GM23338 (cell line): ENCODE results near the gene GNB4. TPM values are rescaled to one million over a fixed set of nuclear protein-coding genes. Genes with fewer than 3 reads are reported as not detected.

Source experiments
- ATAC-seq: fragments of 200-7000 bp; cut with Tn5 transposase; 3 replicates; pipeline ENCODE4 v1.9.1; 2020
- DNase-seq: peaks from one replicate; pipeline ENCODE4 v3.0.0-alpha.2; 2015; ENCODE audit warnings: low spot score
- H2AFZ ChIP-seq: fragments of 200-600 bp; sonication (generic); 2 replicates; pipeline ENCODE4 v1.8.0; 2016; ENCODE audit warnings: antibody characterized with exemption, mild to moderate bottlenecking, moderate library complexity
- H3F3A ChIP-seq: fragments of 200-600 bp; sonication (generic); replicated peaks from 2 replicates; pipeline ENCODE4 v1.8.0; 2017; ENCODE audit warnings: antibody characterized with exemption, mixed run types, low read depth
- H3K27ac ChIP-seq: fragments of 200-600 bp; sonication (generic); 2 replicates; pipeline ENCODE4 v1.6.1; 2016; ENCODE audit warnings: low read depth
- H3K27me3 ChIP-seq: fragments of 200-600 bp; sonication (generic); 2 replicates; pipeline ENCODE4 v1.8.0; 2016; ENCODE audit warnings: mild to moderate bottlenecking, mixed run types, moderate library complexity; ENCODE audit not compliant: insufficient read depth
- H3K36me3 ChIP-seq: fragments of 200-600 bp; sonication (generic); 2 replicates; pipeline ENCODE4 v1.8.0; 2016; ENCODE audit warnings: mild to moderate bottlenecking; ENCODE audit not compliant: insufficient read depth
- H3K4me1 ChIP-seq: fragments of 200-600 bp; sonication (generic); 2 replicates; pipeline ENCODE4 v1.8.0; 2016; ENCODE audit warnings: mild to moderate bottlenecking, moderate library complexity; ENCODE audit not compliant: insufficient read depth
- H3K4me2 ChIP-seq: fragments of 200-600 bp; sonication (generic); 2 replicates; pipeline ENCODE4 v1.7.1; 2017; ENCODE audit warnings: mixed run types
- H3K4me3 ChIP-seq: fragments of 200-600 bp; sonication (generic); 2 replicates; pipeline ENCODE4 v1.6.1; 2016; ENCODE audit warnings: mixed run types
- H3K79me2 ChIP-seq: fragments of 200-600 bp; sonication (generic); replicated peaks from 2 replicates; pipeline ENCODE4 v1.8.0; 2017; ENCODE audit warnings: mild to moderate bottlenecking; ENCODE audit not compliant: insufficient read depth
- H3K9me2 ChIP-seq: fragments of 200-600 bp; sonication (generic); 2 replicates; pipeline ENCODE4 v1.8.0; 2017; ENCODE audit not compliant: insufficient read depth
- H4K20me1 ChIP-seq: fragments of 200-600 bp; sonication (generic); replicated peaks from 2 replicates; pipeline ENCODE4 v1.8.0; 2017; ENCODE audit warnings: mild to moderate bottlenecking; ENCODE audit not compliant: insufficient read depth
- H3K27ac Mint-ChIP-seq: 2 replicates; pipeline ENCODE4 v1.8.0; 2020; ENCODE audit warnings: inconsistent platforms, mild to moderate bottlenecking, moderate library complexity, mixed read lengths
- H3K27me3 Mint-ChIP-seq: 3 replicates; pipeline ENCODE4 v1.8.0; 2022; ENCODE audit warnings: low read depth, mild to moderate bottlenecking, moderate library complexity, mixed read lengths, inconsistent platforms; ENCODE audit not compliant: insufficient read depth, poor library complexity
- H3K36me3 Mint-ChIP-seq: 3 replicates; pipeline ENCODE4 v1.8.0; 2021; ENCODE audit warnings: low read depth, mild to moderate bottlenecking, inconsistent platforms, moderate library complexity, mixed read lengths
- H3K4me1 Mint-ChIP-seq: 3 replicates; pipeline ENCODE4 v1.8.0; 2020; ENCODE audit warnings: mild to moderate bottlenecking, inconsistent platforms, mixed read lengths
- H3K4me3 Mint-ChIP-seq: 3 replicates; pipeline ENCODE4 v1.8.0; 2021; ENCODE audit warnings: moderate library complexity, mild to moderate bottlenecking, inconsistent platforms, mixed read lengths
- H3K9me3 Mint-ChIP-seq: 3 replicates; pipeline ENCODE4 v1.8.0; 2020; ENCODE audit warnings: moderate library complexity, mild to moderate bottlenecking, inconsistent platforms, mixed read lengths
- CREB1 ChIP-seq: fragments of 250-450 bp; sonication (Bioruptor Pico); IDR thresholded peaks from 2 replicates; pipeline ENCODE4 v1.5.0; 2020; ENCODE audit warnings: low read depth, mild to moderate bottlenecking, moderate library complexity
- CTCF ChIP-seq, 2 experiments: fragments of 200-600 bp in 1 of 2; sonication (generic) in 1 of 2; conservative IDR thresholded peaks; 2 replicates each; pipeline versions ENCODE4 v1.5.1 to v1.6.1; 2016 to 2017; ENCODE audit warnings: antibody characterized with exemption in 2 of 2, low read depth in 2 of 2, mild to moderate bottlenecking in 2 of 2, moderate library complexity in 1 of 2
- EZH2phosphoT487 ChIP-seq: fragments of 200-600 bp; sonication (generic); IDR thresholded peaks from one replicate; pipeline ENCODE4 v1.8.1; 2018; ENCODE audit warnings: antibody characterized with exemption; ENCODE audit not compliant: unreplicated experiment
- JUNB ChIP-seq: IDR thresholded peaks from one replicate; pipeline ENCODE4 v1.6.1; 2016; ENCODE audit warnings: antibody characterized with exemption; ENCODE audit not compliant: unreplicated experiment
- NANOG ChIP-seq: IDR thresholded peaks from 2 replicates; pipeline ENCODE4 v1.6.1; 2016; ENCODE audit warnings: antibody characterized with exemption, borderline replicate concordance
- POLR2AphosphoS5 ChIP-seq: IDR thresholded peaks from 2 replicates; pipeline ENCODE4 v1.6.1; 2016; ENCODE audit warnings: antibody characterized with exemption, low read depth
- REST ChIP-seq: IDR thresholded peaks from one replicate; pipeline ENCODE4 v1.6.1; 2018; ENCODE audit warnings: antibody characterized with exemption; ENCODE audit not compliant: unreplicated experiment
- ZNF114 ChIP-seq: fragments of 250-450 bp; sonication (Bioruptor Pico); IDR thresholded peaks from 2 replicates; pipeline ENCODE4 v1.5.0; 2020; ENCODE audit warnings: mild to moderate bottlenecking, moderate library complexity
- ZNF331 ChIP-seq: fragments of 250-450 bp; sonication (Bioruptor Pico); IDR thresholded peaks from 2 replicates; pipeline ENCODE4 v1.5.0; 2020; ENCODE audit warnings: low read depth, mild to moderate bottlenecking, moderate library complexity
- ZNF462 ChIP-seq: fragments of 250-450 bp; sonication (Bioruptor Pico); IDR thresholded peaks from 2 replicates; pipeline ENCODE4 v1.5.0; 2020; ENCODE audit warnings: mild to moderate bottlenecking, moderate library complexity
- polyA plus RNA-seq: library from polyadenylated mRNA; unstranded; fragments of >200 nt; fragmentation: Nextera tagmentation; extraction: Ambion mirVana; gene quantifications from 2 replicates; pipeline ENCODE4 v1.2.1, GENCODE V29; 2016
- total RNA-seq: library from RNA; depleted of rRNA; stranded (reverse); fragments of >200 nt; shearing (Covaris generic); gene quantifications from 2 replicates; pipeline ENCODE4 v1.2.3, GENCODE V29; 2014

GNB4 gene
- total and polyA plus RNA-seq, 2 experiments from 2014 or later = 11.3 to 28.4 TPM

- Histone ChIP-seq H3K79me2 (no peaks in the 10 kb centered on the region), H3K27me3 (no peaks in the 10 kb centered on the region), H3K4me1 (no peaks in the 10 kb centered on the region), H3K4me3 (no peak overlapping the region), H3K4me2 (no peak overlapping the region), H2AFZ (no peak overlapping the region), H3K27ac (no peak overlapping the region), H4K20me1 (no peaks in the 10 kb centered on the region), H3K36me3 (peaks cover 12% of the 10 kb centered on the region; the same call in 1 of the 2 replicates), H3F3A (no peaks in the 10 kb centered on the region), H3K9me2 (no peaks in the 10 kb centered on the region)
- TF ChIP-seq NANOG (no peak), CREB1 (no peak), ZNF331 (no peak), REST (no peak), JUNB (no peak), POLR2AphosphoS5 (no peak), CTCF (conservative IDR thresholded peaks at IDR 0.05; ENCODE audit: low read depth in 2 of 2) (no peak), ZNF114 (CRISPR knock-in tag) (no peak)
- H3K4me3 Mint-ChIP-seq = no peak overlapping the region
- DNase-seq (no peak), ATAC-seq (no peak)
- H3K4me1 Mint-ChIP-seq = no peaks in the 10 kb centered on the region
- no peak overlapping the region for H3K27ac Mint-ChIP-seq
- H3K27me3 Mint-ChIP-seq = no peaks in the 10 kb centered on the region
- H3K9me3 Mint-ChIP-seq = no peaks in the 10 kb centered on the region
- H3K36me3 Mint-ChIP-seq = peaks cover 11% of the 10 kb centered on the region
These were observed 81.6 kb downstream of the GNB4 start for GRCh38 chr3:179369621-179370020.

GRCh38 chr3:179363332-179363731 lies 87.9 kb downstream of the GNB4 start:
- H3K4me1 Mint-ChIP-seq = no peaks in the 10 kb centered on the region
- H3K4me3 Mint-ChIP-seq = no peak overlapping the region
- no peaks in the 10 kb centered on the region for H3K4me1 ChIP-seq
- no peak overlapping the region for H3K4me3 ChIP-seq
- H3K4me2 ChIP-seq = no peak overlapping the region
- H3K27me3 Mint-ChIP-seq = no peaks in the 10 kb centered on the region
- no peak overlapping the region for H3K27ac ChIP-seq
- H4K20me1 ChIP-seq = peaks cover 5% of the 10 kb centered on the region; the same call in 1 of the 2 replicates
- no peaks in the 10 kb centered on the region for H3K9me3 Mint-ChIP-seq
- ATAC-seq = no peak
- H3K36me3 ChIP-seq = peaks cover 34% of the 10 kb centered on the region
- H3K79me2 ChIP-seq = no peaks in the 10 kb centered on the region
- no peak for DNase-seq
- no peak overlapping the region for H3K27ac Mint-ChIP-seq
- peaks cover 41% of the 10 kb centered on the region for H3K36me3 Mint-ChIP-seq
- H3K9me2 ChIP-seq = no peaks in the 10 kb centered on the region
- no peaks in the 10 kb centered on the region for H3F3A ChIP-seq
- H3K27me3 ChIP-seq = no peaks in the 10 kb centered on the region
- H2AFZ ChIP-seq = no peak overlapping the region
- TF ChIP-seq NANOG (no peak), ZNF462 (CRISPR knock-in tag) (no peak), ZNF114 (CRISPR knock-in tag) (no peak), EZH2phosphoT487 (no peak), POLR2AphosphoS5 (no peak)
